MM.1S (cell line): ENCODE measurements around the gene ZNF618.

Experiments
- DNase-seq: peaks from one replicate; pipeline ENCODE4 v3.0.0-alpha.2; 2015
- H2AFZ ChIP-seq: fragments of 300-600 bp; sonication (generic); 2 replicates; pipeline ENCODE4 v1.6.0; 2016; ENCODE audit warnings: antibody characterized with exemption, low read length
- H3F3A ChIP-seq: fragments of 300-600 bp; sonication (generic); 2 replicates; pipeline ENCODE4 v1.6.1; 2016; ENCODE audit warnings: mild to moderate bottlenecking, antibody characterized with exemption, low read length, moderate library complexity, mixed read lengths; ENCODE audit not compliant: insufficient read depth
- H3K27ac ChIP-seq: fragments of 300-600 bp; sonication (generic); 2 replicates; pipeline ENCODE4 v1.5.1; 2016; ENCODE audit warnings: mild to moderate bottlenecking, low read length
- H3K27me3 ChIP-seq: fragments of 300-600 bp; sonication (generic); replicated peaks from 2 replicates; pipeline ENCODE4 v1.6.0; 2016; ENCODE audit warnings: low read length; ENCODE audit not compliant: insufficient read depth
- H3K36me3 ChIP-seq: fragments of 300-600 bp; sonication (generic); replicated peaks from 2 replicates; pipeline ENCODE4 v1.6.1; 2016; ENCODE audit warnings: mild to moderate bottlenecking, low read length, mixed read lengths; ENCODE audit not compliant: insufficient read depth
- H3K4me1 ChIP-seq: fragments of 300-600 bp; sonication (generic); 2 replicates; pipeline ENCODE4 v1.6.1; 2016; ENCODE audit warnings: low read length, mixed read lengths
- H3K4me2 ChIP-seq: fragments of 300-600 bp; sonication (generic); 2 replicates; pipeline ENCODE4 v1.6.0; 2016; ENCODE audit warnings: low read depth, low read length
- H3K4me3 ChIP-seq: fragments of 300-600 bp; sonication (generic); 2 replicates; pipeline ENCODE4 v1.5.1; 2016; ENCODE audit warnings: low read length, mixed read lengths
- H3K79me2 ChIP-seq: fragments of 300-600 bp; sonication (generic); 2 replicates; pipeline ENCODE4 v1.6.1; 2016; ENCODE audit warnings: mixed run types, low read length, mixed read lengths
- H3K9ac ChIP-seq: fragments of 300-600 bp; sonication (generic); 2 replicates; pipeline ENCODE4 v1.6.1; 2016; ENCODE audit warnings: low read length, mixed read lengths
- H3K9me2 ChIP-seq: fragments of 300-600 bp; sonication (generic); replicated peaks from 2 replicates; pipeline ENCODE4 v1.6.1; 2016; ENCODE audit warnings: mild to moderate bottlenecking, low read length, mixed read lengths; ENCODE audit not compliant: insufficient read depth
- H3K9me3 ChIP-seq: fragments of 300-600 bp; sonication (generic); replicated peaks from 2 replicates; pipeline ENCODE4 v1.6.1; 2016; ENCODE audit warnings: mild to moderate bottlenecking, low read length, mixed read lengths; ENCODE audit not compliant: insufficient read depth
- H4K20me1 ChIP-seq: fragments of 300-600 bp; sonication (generic); 2 replicates; pipeline ENCODE4 v1.6.1; 2016; ENCODE audit warnings: mild to moderate bottlenecking, low read length, moderate library complexity, mixed read lengths; ENCODE audit not compliant: insufficient read depth
- CTCF ChIP-seq: fragments of 300-600 bp; sonication (generic); IDR thresholded peaks from 2 replicates; pipeline ENCODE4 v1.5.1; 2016; ENCODE audit warnings: antibody characterized with exemption, low read length, mixed read lengths
- EZH2 ChIP-seq: fragments of 300-600 bp; sonication (generic); optimal IDR thresholded peaks from 2 replicates; pipeline ENCODE3; 2017; ENCODE audit warnings: low read depth, mild to moderate bottlenecking, antibody characterized with exemption, low read length, mixed read lengths
- EZH2phosphoT487 ChIP-seq: fragments of 300-600 bp; sonication (generic); IDR thresholded peaks from 2 replicates; pipeline ENCODE4 v1.6.1; 2018; ENCODE audit warnings: antibody characterized with exemption, low read length

ZNF618 gene

GRCh38 chr9:113985968-113986585 lies 110.0 kb downstream of the ZNF618 start:
- Histone ChIP-seq H3K79me2 (no peaks in the 10 kb centered on the region), H3K9me2 (no peaks in the 10 kb centered on the region), H4K20me1 (no peaks in the 10 kb centered on the region), H3K27ac (no peak overlapping the region), H3K4me2 (no peak overlapping the region), H3K9me3 (no peaks in the 10 kb centered on the region), H3F3A (no peaks in the 10 kb centered on the region), H3K4me1 (no peaks in the 10 kb centered on the region), H3K36me3 (no peaks in the 10 kb centered on the region), H2AFZ (no peak overlapping the region), H3K27me3 (no peaks in the 10 kb centered on the region), H3K4me3 (no peak overlapping the region), H3K9ac (no peak overlapping the region)
- DNase-seq = no peak
- TF ChIP-seq CTCF (no peak), EZH2 (no peak), EZH2phosphoT487 (no peak)

GRCh38 chr9:113986931-113987330 lies 110.8 kb downstream of the ZNF618 start:
- Histone ChIP-seq H3K9me3 (no peaks in the 10 kb centered on the region), H3K27me3 (no peaks in the 10 kb centered on the region), H4K20me1 (no peaks in the 10 kb centered on the region), H3K79me2 (no peaks in the 10 kb centered on the region), H3K9ac (no peak overlapping the region), H3F3A (no peaks in the 10 kb centered on the region), H3K4me1 (no peaks in the 10 kb centered on the region), H3K9me2 (no peaks in the 10 kb centered on the region), H3K4me2 (no peak overlapping the region), H3K4me3 (no peak overlapping the region), H2AFZ (no peak overlapping the region), H3K36me3 (no peaks in the 10 kb centered on the region), H3K27ac (no peak overlapping the region)
- no peak for DNase-seq
- TF ChIP-seq CTCF (no peak), EZH2 (no peak)

- no peak for DNase-seq
- H4K20me1 ChIP-seq = no peaks in the 10 kb centered on the region
- H3K36me3 ChIP-seq = no peaks in the 10 kb centered on the region
- no peak overlapping the region for H3K4me3 ChIP-seq
- TF ChIP-seq EZH2 (no peak), CTCF (no peak), EZH2phosphoT487 (no peak)
- H3K79me2 ChIP-seq = no peaks in the 10 kb centered on the region
- no peak overlapping the region for H3K9ac ChIP-seq
- no peak overlapping the region for H3K4me2 ChIP-seq
- no peaks in the 10 kb centered on the region for H3K9me3 ChIP-seq
- no peaks in the 10 kb centered on the region for H3K4me1 ChIP-seq
- no peak overlapping the region for H2AFZ ChIP-seq
- H3K27ac ChIP-seq = no peak overlapping the region
- H3K27me3 ChIP-seq = no peaks in the 10 kb centered on the region
- H3K9me2 ChIP-seq = no peaks in the 10 kb centered on the region
- H3F3A ChIP-seq = no peaks in the 10 kb centered on the region
Observed at GRCh38 chr9:113987526-113987925, 111.4 kb downstream of the ZNF618 start.
